Loucy (cell line): ENCODE data around the gene PIK3CB.
"Not testable (repeated sequence)": the region's sequence is repeated elsewhere in the genome, so short reads cannot be mapped to it uniquely, and the experiment has no call there.

ENCODE experiments used
- H2AFZ ChIP-seq: fragments of 200-600 bp; sonication (generic); 2 replicates; pipeline ENCODE4 v1.6.0; 2016; ENCODE audit warnings: antibody characterized with exemption, mild to moderate bottlenecking, low read length, moderate library complexity
- H3F3A ChIP-seq: fragments of 200-600 bp; 2 replicates; pipeline ENCODE4 v1.6.0; 2016; ENCODE audit warnings: antibody characterized with exemption, low read depth, mild to moderate bottlenecking
- H3K27me3 ChIP-seq: fragments of 200-600 bp; sonication (generic); 2 replicates; pipeline ENCODE4 v1.6.1; 2014; ENCODE audit warnings: low read length, mild to moderate bottlenecking; ENCODE audit not compliant: insufficient read depth, poor library complexity, severe bottlenecking
- H3K36me3 ChIP-seq: fragments of 200-600 bp; sonication (generic); 2 replicates; pipeline ENCODE4 v1.6.1; 2016; ENCODE audit warnings: low read length; ENCODE audit not compliant: insufficient read depth
- H3K4me1 ChIP-seq: fragments of 200-600 bp; sonication (generic); 2 replicates; pipeline ENCODE4 v1.5.1; 2014; ENCODE audit warnings: low read length, mild to moderate bottlenecking; ENCODE audit not compliant: insufficient read depth, poor library complexity, severe bottlenecking
- H3K4me2 ChIP-seq: fragments of 200-600 bp; sonication (generic); 2 replicates; pipeline ENCODE4 v1.6.0; 2014; ENCODE audit warnings: antibody characterized with exemption, low read length, low read depth, mild to moderate bottlenecking; ENCODE audit not compliant: poor library complexity, severe bottlenecking
- H3K4me3 ChIP-seq: fragments of 200-600 bp; sonication (generic); 2 replicates; pipeline ENCODE4 v1.5.1; 2014; ENCODE audit warnings: low read length, mild to moderate bottlenecking, mixed read lengths; ENCODE audit not compliant: poor library complexity, severe bottlenecking
- H3K79me2 ChIP-seq: fragments of 200-600 bp; sonication (generic); 2 replicates; pipeline ENCODE4 v1.6.1; 2014; ENCODE audit warnings: low read length; ENCODE audit not compliant: insufficient read depth
- H3K9ac ChIP-seq: fragments of 200-600 bp; sonication (generic); 2 replicates; pipeline ENCODE4 v1.6.0; 2014; ENCODE audit warnings: mild to moderate bottlenecking, low read depth, low read length, moderate library complexity; ENCODE audit not compliant: poor library complexity, severe bottlenecking
- H3K9me2 ChIP-seq: fragments of 200-600 bp; sonication (generic); replicated peaks from 2 replicates; pipeline ENCODE4 v1.6.1; 2016; ENCODE audit warnings: low read depth, low read length, mixed read lengths
- H3K9me3 ChIP-seq: fragments of 200-600 bp; sonication (generic); 2 replicates; pipeline ENCODE4 v1.6.1; 2014; ENCODE audit warnings: mild to moderate bottlenecking, antibody characterized with exemption, low read length, low read depth; ENCODE audit not compliant: insufficient read depth
- H4K20me1 ChIP-seq: fragments of 200-600 bp; sonication (generic); 2 replicates; pipeline ENCODE4 v1.6.0; 2014; ENCODE audit warnings: antibody characterized with exemption, low read length, mild to moderate bottlenecking; ENCODE audit not compliant: insufficient read depth, poor library complexity, severe bottlenecking
- EZH2phosphoT487 ChIP-seq: fragments of 200-600 bp; IDR thresholded peaks from 2 replicates; pipeline ENCODE4 v1.6.1; 2018; ENCODE audit warnings: antibody characterized with exemption, mild to moderate bottlenecking, moderate library complexity, borderline replicate concordance
- TF ChIP-seq, protein P1 (sequence below): fragments of 200-600 bp; sonication (generic); conservative IDR thresholded peaks from 2 replicates; pipeline ENCODE4 v1.5.1; 2014; ENCODE audit warnings: mild to moderate bottlenecking, antibody characterized with exemption, low read length

PIK3CB gene

DNA sequence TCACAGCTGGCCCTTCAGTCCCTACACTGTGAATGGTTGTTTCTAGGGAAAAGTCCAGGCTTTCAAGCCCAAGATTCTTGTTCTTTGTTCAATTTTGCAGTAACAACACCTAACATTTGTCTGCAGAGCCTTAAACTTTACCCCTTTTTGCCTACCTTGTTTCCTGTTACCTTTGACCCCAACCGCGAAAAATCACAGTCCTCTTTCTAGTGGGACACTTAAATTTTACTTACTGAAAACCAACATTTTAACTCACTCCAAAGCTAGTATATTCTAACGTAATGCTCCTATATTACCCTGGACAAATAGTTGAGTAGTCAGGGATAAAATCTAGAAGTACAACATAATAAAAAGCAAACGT, 649 bp upstream of the PIK3CB start:
- no peaks in the 10 kb centered on the region for H3K9me3 ChIP-seq
- H3K79me2 ChIP-seq, result peaks cover 41% of the 10 kb centered on the region; the same call in 1 of the 2 replicates
- peaks cover 10% of the 10 kb centered on the region for H3K4me1 ChIP-seq
- H4K20me1 ChIP-seq, result peaks cover 20% of the 10 kb centered on the region
- H3F3A ChIP-seq, result no peaks in the 10 kb centered on the region
- H2AFZ ChIP-seq, result peak overlapping the region; percentile 87
- TF ChIP-seq, protein P1, sequence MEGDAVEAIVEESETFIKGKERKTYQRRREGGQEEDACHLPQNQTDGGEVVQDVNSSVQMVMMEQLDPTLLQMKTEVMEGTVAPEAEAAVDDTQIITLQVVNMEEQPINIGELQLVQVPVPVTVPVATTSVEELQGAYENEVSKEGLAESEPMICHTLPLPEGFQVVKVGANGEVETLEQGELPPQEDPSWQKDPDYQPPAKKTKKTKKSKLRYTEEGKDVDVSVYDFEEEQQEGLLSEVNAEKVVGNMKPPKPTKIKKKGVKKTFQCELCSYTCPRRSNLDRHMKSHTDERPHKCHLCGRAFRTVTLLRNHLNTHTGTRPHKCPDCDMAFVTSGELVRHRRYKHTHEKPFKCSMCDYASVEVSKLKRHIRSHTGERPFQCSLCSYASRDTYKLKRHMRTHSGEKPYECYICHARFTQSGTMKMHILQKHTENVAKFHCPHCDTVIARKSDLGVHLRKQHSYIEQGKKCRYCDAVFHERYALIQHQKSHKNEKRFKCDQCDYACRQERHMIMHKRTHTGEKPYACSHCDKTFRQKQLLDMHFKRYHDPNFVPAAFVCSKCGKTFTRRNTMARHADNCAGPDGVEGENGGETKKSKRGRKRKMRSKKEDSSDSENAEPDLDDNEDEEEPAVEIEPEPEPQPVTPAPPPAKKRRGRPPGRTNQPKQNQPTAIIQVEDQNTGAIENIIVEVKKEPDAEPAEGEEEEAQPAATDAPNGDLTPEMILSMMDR, result no peak
- no peak for TF ChIP-seq EZH2phosphoT487
- H3K27me3 ChIP-seq, result no peaks in the 10 kb centered on the region
- no peaks in the 10 kb centered on the region for H3K9me2 ChIP-seq
- no peaks in the 10 kb centered on the region for H3K36me3 ChIP-seq
- H3K4me3 ChIP-seq, result peak overlapping the region; percentile 88
- peak overlapping the region; percentile 94 for H3K9ac ChIP-seq
- H3K4me2 ChIP-seq, result peak overlapping the region; percentile 94

DNA sequence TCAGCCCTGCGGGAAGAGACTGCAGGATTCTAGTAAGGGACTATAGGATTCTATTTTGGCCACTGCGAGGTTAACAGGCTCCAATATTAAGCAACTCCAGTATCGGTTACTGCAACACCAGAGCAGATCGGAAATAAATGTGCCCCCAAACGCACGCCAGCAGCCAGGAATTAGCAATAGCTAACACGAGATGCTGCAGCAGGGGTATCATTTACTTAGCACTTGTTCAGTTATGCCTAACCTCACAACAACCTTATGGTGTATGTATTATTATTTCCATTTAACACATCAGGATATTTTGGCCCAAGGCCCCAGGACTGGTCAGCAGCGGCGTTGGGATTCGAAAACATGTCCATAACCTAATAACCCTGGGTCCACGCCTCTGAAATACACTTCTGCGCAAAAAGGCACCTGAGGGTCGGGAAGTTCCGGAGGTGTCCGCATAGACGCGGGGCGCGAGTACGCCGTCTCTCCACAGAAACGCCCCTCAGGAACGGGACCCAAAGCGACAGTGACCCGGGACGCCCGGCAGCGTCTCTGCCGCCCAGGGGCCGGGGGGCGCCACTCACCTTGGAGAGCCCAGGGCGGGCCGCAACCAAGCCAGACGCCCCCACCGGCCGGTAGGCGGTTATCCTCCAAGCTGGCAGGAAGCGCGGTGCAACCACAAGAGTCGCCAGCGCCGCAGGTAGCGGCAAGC, 681 bp downstream of the PIK3CB start:
- no peaks in the 10 kb centered on the region for H3K9me2 ChIP-seq
- peak overlapping the region; percentile 79 for H3K4me2 ChIP-seq
- H3K9ac ChIP-seq, result peak overlapping the region; percentile 94
- no peaks in the 10 kb centered on the region for H3K27me3 ChIP-seq
- peaks cover 55% of the 10 kb centered on the region for H3K79me2 ChIP-seq
- H3K36me3 ChIP-seq, result no peaks in the 10 kb centered on the region
- H3K4me3 ChIP-seq, result peak overlapping the region; percentile 88
- H3K9me3 ChIP-seq, result no peaks in the 10 kb centered on the region
- no peaks in the 10 kb centered on the region for H3F3A ChIP-seq
- peaks cover 16% of the 10 kb centered on the region for H3K4me1 ChIP-seq
- H4K20me1 ChIP-seq, result peaks cover 29% of the 10 kb centered on the region
- peak overlapping the region; percentile 80 for H2AFZ ChIP-seq
- TF ChIP-seq, protein P1, result peak; percentile 48
- TF ChIP-seq EZH2phosphoT487, result no peak

DNA sequence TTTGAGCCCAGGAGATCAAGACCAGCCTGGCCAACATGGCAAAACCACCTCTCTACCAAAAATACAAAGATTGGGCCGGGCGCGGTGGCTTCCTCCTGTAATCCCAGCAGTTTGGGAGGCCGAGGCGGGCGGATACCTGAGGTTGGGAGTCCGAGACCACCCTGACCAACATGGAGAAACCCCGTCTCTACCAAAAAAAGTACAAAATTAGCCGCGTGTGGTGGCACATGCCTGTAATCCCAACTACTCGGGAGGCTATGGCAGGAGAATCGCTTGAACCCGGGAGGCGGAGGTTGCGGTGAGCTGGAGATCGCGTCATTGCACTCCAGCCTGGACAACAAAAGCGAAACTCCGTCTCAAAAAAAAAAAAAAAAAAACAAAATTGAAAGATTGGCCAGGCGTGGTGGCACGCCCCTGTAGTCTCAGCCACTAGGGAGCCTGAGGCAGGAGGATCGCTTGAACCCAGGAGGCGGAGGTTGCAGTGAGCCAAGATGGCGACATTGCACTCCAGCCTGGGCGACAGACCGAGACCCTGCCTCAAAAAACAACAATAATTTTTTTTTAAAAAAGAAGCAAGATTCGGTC, 2.2 kb downstream of the PIK3CB start:
- not testable (repeated sequence) for H3F3A ChIP-seq, H3K36me3 ChIP-seq, H3K9me3 ChIP-seq, H3K9ac ChIP-seq, H2AFZ ChIP-seq, H3K27me3 ChIP-seq, H3K9me2 ChIP-seq
- Histone ChIP-seq H3K4me1 (peaks cover 16% of the 10 kb centered on the region), H3K4me3 (peak overlapping the region; percentile 88), H4K20me1 (peaks cover 33% of the 10 kb centered on the region), H3K79me2 (peaks cover 67% of the 10 kb centered on the region), H3K4me2 (peak overlapping the region; percentile 79)
